ENCODE data around the gene SLC29A1. TPM values are rescaled to one million over a fixed set of nuclear protein-coding genes. Genes with fewer than 3 reads are reported as not detected.
A peak's percentile ranks its signal among the peaks of the same experiment; 100 is the strongest.

The SLC29A1 gene
- total and polyA plus RNA-seq, 7 donors: 4.2 to 195 (median 147) TPM

GRCh38 chr6:44217332-44218143, 5.9 kb upstream of the SLC29A1 start:
- intact Hi-C loops (cut with DNase I): no loop called here
- H3K4me1 ChIP-seq: peaks cover 0 to 67% (median 58%) of the 10 kb centered on the region in 4 donors
- WGBS, 2 donors: 79 to 84% methylated on average over 16 of the region's 16 CpGs

GRCh38 chr6:44219053-44219814, 4.2 kb upstream of the SLC29A1 start:
- H3K27me3 ChIP-seq: no peaks in the 10 kb centered on the region
- WGBS, 2 donors: 2% methylated on average over 45 of the region's 45 CpGs
- peak overlapping the region; percentile 94 to 98 (median 97) for H3K27ac ChIP-seq
- no peaks in the 10 kb centered on the region for H3K9me3 ChIP-seq
- peak; percentile 54 to 63 for TF ChIP-seq POLR2A (IDR thresholded peaks at IDR 0.05)
- peak; percentile 55 to 88 (median 80) for TF ChIP-seq POLR2AphosphoS5 (IDR thresholded peaks at IDR 0.05)
- no peak for TF ChIP-seq CTCF (IDR thresholded peaks at IDR 0.05)
- TF ChIP-seq EP300 (IDR thresholded peaks at IDR 0.05): peak in 1 of 4 donors; percentile 9
- peak; percentile 95 for DNase-seq
- H3K4me1 ChIP-seq: peaks cover 0 to 79% (median 69%) of the 10 kb centered on the region in 4 donors
- intact Hi-C loops (cut with DNase I): no loop called here
- H3K4me3 ChIP-seq: peak overlapping the region; percentile 52 to 66 (median 62)
- no peaks in the 10 kb centered on the region for H3K36me3 ChIP-seq

More at GRCh38 chr6:44217332-44218143, 5.9 kb upstream of the SLC29A1 start:
- DNase-seq: peak; percentile 92
- H3K9me3 ChIP-seq: no peaks in the 10 kb centered on the region
- H3K27ac ChIP-seq: peak overlapping the region; percentile 94 to 98 (median 97)
- H3K27me3 ChIP-seq: no peaks in the 10 kb centered on the region
- H3K36me3 ChIP-seq: no peaks in the 10 kb centered on the region
- peak overlapping the region in 1 of 4 donors; percentile 7 for H3K4me3 ChIP-seq
- TF ChIP-seq POLR2A (IDR thresholded peaks at IDR 0.05) (no peak), POLR2AphosphoS5 (IDR thresholded peaks at IDR 0.05) (peak in 3 of 4 donors; percentile 54 to 60 (median 56)), CTCF (IDR thresholded peaks at IDR 0.05) (no peak)

GRCh38 chr6:44219815-44220784, 3.3 kb upstream of the SLC29A1 start:
- 55 to 59% methylated on average over 28 of the region's 28 CpGs for WGBS, 2 donors
- no peaks in the 10 kb centered on the region for H3K9me3 ChIP-seq

More at GRCh38 chr6:44219815-44220784, 3.3 kb upstream of the SLC29A1 start:
- no peak for DNase-seq
- H3K4me3 ChIP-seq: peak overlapping the region; percentile 52 to 66 (median 62)
- TF ChIP-seq POLR2A (IDR thresholded peaks at IDR 0.05): no peak
- no peak for TF ChIP-seq EP300 (IDR thresholded peaks at IDR 0.05)
- no peak for TF ChIP-seq POLR2AphosphoS5 (IDR thresholded peaks at IDR 0.05)
- no peak for TF ChIP-seq CTCF (IDR thresholded peaks at IDR 0.05)
- H3K27ac ChIP-seq: peak overlapping the region; percentile 94 to 98 (median 97)
- no peaks in the 10 kb centered on the region for H3K36me3 ChIP-seq
- no peaks in the 10 kb centered on the region for H3K27me3 ChIP-seq
- intact Hi-C loops (cut with DNase I): loop anchor here (5.0 kb wide), 2 partner anchors 93 to 448 kb away; partner anchors contain the start of genes MRPL14, TMEM63B and VEGFA
- H3K4me1 ChIP-seq: peaks cover 0 to 87% (median 77%) of the 10 kb centered on the region in 4 donors
